HG03064 (cell line): ENCODE results near the gene CLTCL1.

Experiments used
- ATAC-seq: cut with Tn5 transposase; IDR thresholded peaks from one replicate; pipeline ENCODE4 v1.9.1; 2021; ENCODE audit warnings: low read depth; ENCODE audit not compliant: unreplicated experiment

The CLTCL1 gene

GRCh38 chr22:19178065-19178656, 113.4 kb downstream of the CLTCL1 start:
- ATAC-seq = peak; percentile 29

GRCh38 chr22:19177164-19178064, 114.1 kb downstream of the CLTCL1 start:
- ATAC-seq = no peak

- ATAC-seq = no peak
Observed at GRCh38 chr22:19176732-19177131, 114.8 kb downstream of the CLTCL1 start.

GRCh38 chr22:19176175-19176643, 115.3 kb downstream of the CLTCL1 start:
- ATAC-seq = no peak

- ATAC-seq = no peak
Observed at GRCh38 chr22:19175602-19176174, 115.8 kb downstream of the CLTCL1 start.

GRCh38 chr22:19175026-19175601, 116.4 kb downstream of the CLTCL1 start:
- ATAC-seq = no peak

- ATAC-seq = no peak
Observed at GRCh38 chr22:19174106-19175025, 117.2 kb downstream of the CLTCL1 start.

GRCh38 chr22:19173047-19174035, 118.2 kb downstream of the CLTCL1 start:
- ATAC-seq = no peak

- no peak for ATAC-seq
Observed at GRCh38 chr22:19172213-19173046, 119.1 kb downstream of the CLTCL1 start.

- ATAC-seq = no peak
Observed at GRCh38 chr22:19169947-19170318, 121.6 kb downstream of the CLTCL1 start.

- ATAC-seq = no peak
Observed at GRCh38 chr22:19169002-19169946, 122.2 kb downstream of the CLTCL1 start.

GRCh38 chr22:19168088-19168890, 123.2 kb downstream of the CLTCL1 start:
- no peak for ATAC-seq

- no peak for ATAC-seq
Observed at GRCh38 chr22:19167106-19167869, 124.2 kb downstream of the CLTCL1 start.

- ATAC-seq = no peak
Observed at GRCh38 chr22:19166421-19166820, 125.1 kb downstream of the CLTCL1 start.

GRCh38 chr22:19164425-19164824, 127.1 kb downstream of the CLTCL1 start:
- no peak for ATAC-seq
